SK-N-SH (cell line): ENCODE data around the gene IER2. TPM values are rescaled to one million over a fixed set of nuclear protein-coding genes. Genes with fewer than 3 reads are reported as not detected.
A peak's percentile ranks its signal among the peaks of the same experiment; 100 is the strongest.

ENCODE experiments used
- CTCF ChIA-PET: fragments of 300-600, 350-600 bp; formaldehyde crosslinking; extraction: SDS; loops from one replicate; lab custom pipeline; 2021; lab: Yijun Ruan, JAX
- POLR2A ChIA-PET: fragments of 350-600 bp; sonication (Branson Sonifier 250); formaldehyde crosslinking; extraction: SDS; loops from one replicate; lab custom pipeline; 2020; ENCODE audit warnings: antibody characterized with exemption, inconsistent platforms; lab: Yijun Ruan, JAX
- DNase-seq: peaks from one replicate; pipeline ENCODE4 v3.0.0; 2012
- H2AFZ ChIP-seq: fragments of 200-600 bp; sonication (generic); 2 replicates; pipeline ENCODE4 v1.8.1; 2016; ENCODE audit warnings: antibody characterized with exemption, mild to moderate bottlenecking, low read depth
- H3F3A ChIP-seq: fragments of 200-600 bp; sonication (generic); replicated peaks from 2 replicates; pipeline ENCODE3; 2016; ENCODE audit warnings: antibody characterized with exemption, mild to moderate bottlenecking; ENCODE audit not compliant: insufficient read depth
- H3K27ac ChIP-seq, 2 experiments: fragments of 200-500 bp in 1 of 2; fragments of 200-600 bp in 1 of 2; sonication (Bioruptor generic) in 1 of 2; sonication (generic), shearing (Covaris generic) in 1 of 2; 2 replicates each; pipeline versions ENCODE4 v1.5.1 to v1.6.1; 2014 to 2016; ENCODE audit warnings: low read depth in 2 of 2, inconsistent platforms in 1 of 2, low read length in 1 of 2, mild to moderate bottlenecking in 1 of 2, mixed read lengths in 1 of 2
- H3K27me3 ChIP-seq: fragments of 200-600 bp; sonication (generic), shearing (Covaris generic); 2 replicates; pipeline ENCODE4 v1.6.1; 2016; ENCODE audit warnings: mixed run types; ENCODE audit not compliant: insufficient read depth
- H3K36me3 ChIP-seq, 2 experiments: fragments of 200-500 bp in 1 of 2; fragments of 200-600 bp in 1 of 2; sonication (Bioruptor generic) in 1 of 2; sonication (generic) in 1 of 2; replicated peaks in 1 of 2; 2 replicates each; pipeline versions ENCODE3 to v1.5.1; 2014 to 2016; ENCODE audit warnings: low read length in 1 of 2, mild to moderate bottlenecking in 1 of 2; ENCODE audit not compliant: insufficient read depth in 2 of 2, control insufficient read depth in 1 of 2
- H3K4me1 ChIP-seq, 2 experiments: fragments of 200-500 bp in 1 of 2; fragments of 200-600 bp in 1 of 2; sonication (Bioruptor generic) in 1 of 2; sonication (generic), shearing (Covaris generic) in 1 of 2; 2 replicates each; pipeline versions ENCODE4 v1.5.1 to v1.6.1; 2014 to 2016; ENCODE audit warnings: low read depth in 1 of 2, low read length in 1 of 2, mixed run types in 1 of 2; ENCODE audit not compliant: insufficient read depth in 2 of 2, control insufficient read depth in 1 of 2
- H3K4me2 ChIP-seq: fragments of 200-600 bp; sonication (generic), shearing (Covaris generic); 2 replicates; pipeline ENCODE4 v1.6.1; 2017; ENCODE audit warnings: mixed run types
- H3K4me3 ChIP-seq, 2 experiments: fragments of 200-500 bp in 1 of 2; fragments of 200-600 bp in 1 of 2; sonication (Bioruptor generic) in 1 of 2; sonication (generic), shearing (Covaris generic) in 1 of 2; 2 replicates each; pipeline versions ENCODE4 v1.5.1 to v1.8.1; 2014 to 2016; ENCODE audit warnings: low read depth in 2 of 2, inconsistent platforms in 1 of 2, low read length in 1 of 2, mild to moderate bottlenecking in 1 of 2, mixed read lengths in 1 of 2, moderate library complexity in 1 of 2
- H3K79me2 ChIP-seq: fragments of 200-600 bp; sonication (generic); 2 replicates; pipeline ENCODE4 v1.8.1; 2017; ENCODE audit warnings: mild to moderate bottlenecking; ENCODE audit not compliant: insufficient read depth
- H3K9ac ChIP-seq: fragments of 200-600 bp; sonication (generic); 2 replicates; pipeline ENCODE4 v1.6.1; 2017; ENCODE audit warnings: mixed run types
- H3K9me2 ChIP-seq: fragments of 200-600 bp; sonication (generic); 2 replicates; pipeline ENCODE4 v1.6.1; 2017; ENCODE audit warnings: mixed run types
- H3K9me3 ChIP-seq: fragments of 200-600 bp; sonication (generic); 2 replicates; pipeline ENCODE4 v1.6.1; 2017; ENCODE audit warnings: mixed run types, mild to moderate bottlenecking, moderate library complexity
- H4K20me1 ChIP-seq: fragments of 200-600 bp; sonication (generic); 2 replicates; pipeline ENCODE4 v1.6.1; 2017; ENCODE audit warnings: mild to moderate bottlenecking, mixed run types; ENCODE audit not compliant: insufficient read depth
- CHD2 ChIP-seq: fragments of 150-350 bp; IDR thresholded peaks from 2 replicates; pipeline ENCODE4 v1.6.1; 2018; ENCODE audit warnings: low read length; ENCODE audit not compliant: partially characterized antibody
- ELF1 ChIP-seq: IDR thresholded peaks from 2 replicates; pipeline ENCODE4 v1.4.0; 2012
- FOXJ3 ChIP-seq: sonication (generic); formaldehyde crosslinking; IDR thresholded peaks from 2 replicates; pipeline ENCODE4 v1.5.1; 2020; ENCODE audit warnings: mild to moderate bottlenecking, missing genetic modification reagents
- GATA2 ChIP-seq: sonication (generic); formaldehyde crosslinking; IDR thresholded peaks from 2 replicates; pipeline ENCODE4 v1.5.0; 2020; ENCODE audit warnings: mild to moderate bottlenecking, missing genetic modification reagents
- IRF3 ChIP-seq: fragments of 150-350 bp; IDR thresholded peaks from 2 replicates; pipeline ENCODE4 v1.6.1; 2016; ENCODE audit warnings: mild to moderate bottlenecking, low read depth, low read length
- MEF2A ChIP-seq: IDR thresholded peaks from 2 replicates; pipeline ENCODE4 v1.4.0; 2012; ENCODE audit warnings: low read depth, borderline replicate concordance
- RAD21 ChIP-seq: IDR thresholded peaks from 2 replicates; pipeline ENCODE4 v1.6.1; 2012; ENCODE audit warnings: mild to moderate bottlenecking, low read length
- RXRA ChIP-seq: IDR thresholded peaks from 2 replicates; pipeline ENCODE4 v1.4.0; 2012; ENCODE audit warnings: low read depth, mild to moderate bottlenecking, borderline replicate concordance
- SIN3A ChIP-seq: IDR thresholded peaks from 2 replicates; pipeline ENCODE4 v1.6.1; 2012; ENCODE audit warnings: low read depth, mild to moderate bottlenecking, low read length, moderate library complexity, borderline replicate concordance
- SMC3 ChIP-seq: IDR thresholded peaks from 2 replicates; pipeline ENCODE4 v1.6.1; 2012; ENCODE audit warnings: low read depth, low read length, improper control_type of control experiment
- TAF1 ChIP-seq: IDR thresholded peaks from 2 replicates; pipeline ENCODE4 v1.6.1; 2012; ENCODE audit warnings: low read depth, mild to moderate bottlenecking, low read length, moderate library complexity, borderline replicate concordance
- TEAD4 ChIP-seq: IDR thresholded peaks from 2 replicates; pipeline ENCODE4 v1.4.0; 2012; ENCODE audit warnings: mild to moderate bottlenecking, borderline replicate concordance; ENCODE audit not compliant: insufficient read depth
- WGBS: methylation state at CpG from one replicate; pipeline ENCODE4 v1.1.6; 2017; ENCODE audit warnings: low lambda C conversion rate; 5-methylcytosine and 5-hydroxymethylcytosine counted together
- polyA plus RNA-seq, 3 experiments: library from polyadenylated mRNA; depleted of rRNA; stranded (reverse); fragments of >200 nt; gene quantifications; 2 replicates each; pipeline ENCODE4 v1.2.3, GENCODE V29; 2012
- TF ChIP-seq, protein P1 (sequence below): IDR thresholded peaks from 2 replicates; pipeline ENCODE4; 2012
- TF ChIP-seq, protein P2 (sequence below): fragments of 200-600 bp; sonication (generic); IDR thresholded peaks from 2 replicates; pipeline ENCODE4 v1.6.1; 2017; ENCODE audit warnings: antibody characterized with exemption, mild to moderate bottlenecking, moderate library complexity
- TF ChIP-seq, protein P3 (sequence below): IDR thresholded peaks from 2 replicates; pipeline ENCODE4 v1.6.1; 2012; ENCODE audit warnings: mild to moderate bottlenecking, low read depth, low read length, moderate library complexity
- TF ChIP-seq, protein P4 (sequence below): IDR thresholded peaks from 2 replicates; pipeline ENCODE4 v1.4.0; 2012; ENCODE audit warnings: low read depth

IER2 gene
- polyA plus RNA-seq, 1 of the 3 experiments (the other 2 are of a cell fraction), result 115 TPM

GRCh38 chr19:13155472-13156359 lies 5.5 kb downstream of the IER2 start:
- ChIA-PET CTCF (interaction anchor here (1.1 to 2.2 kb wide), 6 partner anchors 9 to 190 kb away, joined by 3 to 9 read pairs (median 6); no protein-coding TSS in a partner anchor), POLR2A (interaction anchor here (0.7 to 2.8 kb wide), 4 partner anchors 8 to 190 kb away, joined by 3 to 24 read pairs (median 4); no protein-coding TSS in a partner anchor)
- H3K27ac ChIP-seq, result peak overlapping the region; percentile 47 to 99

DNA sequence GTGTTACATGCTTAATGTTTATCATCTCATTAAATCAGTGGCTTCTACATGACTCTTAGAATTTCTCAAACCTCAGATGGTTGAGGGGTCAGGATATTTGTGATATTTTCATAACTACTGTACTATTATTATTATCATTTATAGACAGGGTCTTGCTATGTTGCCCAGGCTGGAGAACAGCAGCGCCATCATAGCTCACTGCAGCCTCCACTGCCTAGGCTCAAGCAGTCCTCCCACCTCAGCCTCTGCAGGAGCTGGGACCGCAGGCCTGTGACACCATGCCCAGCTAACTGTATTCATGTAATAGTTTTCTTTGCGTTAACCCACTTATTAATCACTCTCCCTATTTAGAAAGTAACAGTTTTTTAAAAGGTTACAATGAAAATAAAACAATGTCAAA lies 9.5 kb downstream of the IER2 start:
- peaks cover 15 to 34% of the 10 kb centered on the region in 2 experiments; a peak in 3 of 4 replicates for H3K4me1 ChIP-seq
- DNase-seq, result no peak
- H3K79me2 ChIP-seq, result peaks cover 19% of the 10 kb centered on the region
- H2AFZ ChIP-seq, result no peak overlapping the region
- no peaks in the 10 kb centered on the region for H3K9me3 ChIP-seq
- H3K4me2 ChIP-seq, result no peak overlapping the region
- no peak overlapping the region for H3K27ac ChIP-seq
- peaks cover 57% of the 10 kb centered on the region for H3F3A ChIP-seq
- POLR2A ChIA-PET, result no interaction called here
- WGBS, result 96% methylated on average over 3 of the region's 3 CpGs
- H4K20me1 ChIP-seq, result peaks cover 7% of the 10 kb centered on the region
- no peak overlapping the region for H3K4me3 ChIP-seq
- H3K9ac ChIP-seq, result no peak overlapping the region
- no peaks in the 10 kb centered on the region for H3K9me2 ChIP-seq
- CTCF ChIA-PET, result no interaction called here
- H3K27me3 ChIP-seq, result no peaks in the 10 kb centered on the region
- H3K36me3 ChIP-seq, result peaks cover 0 to 3% of the 10 kb centered on the region in 2 experiments
- TF ChIP-seq FOXJ3 (CRISPR knock-in tag) (no peak), SMC3 (no peak), IRF3 (no peak), RAD21 (no peak), TEAD4 (no peak), ELF1 (no peak), SIN3A (no peak), GATA2 (no peak), TAF1 (no peak)
- TF ChIP-seq, protein P1, sequence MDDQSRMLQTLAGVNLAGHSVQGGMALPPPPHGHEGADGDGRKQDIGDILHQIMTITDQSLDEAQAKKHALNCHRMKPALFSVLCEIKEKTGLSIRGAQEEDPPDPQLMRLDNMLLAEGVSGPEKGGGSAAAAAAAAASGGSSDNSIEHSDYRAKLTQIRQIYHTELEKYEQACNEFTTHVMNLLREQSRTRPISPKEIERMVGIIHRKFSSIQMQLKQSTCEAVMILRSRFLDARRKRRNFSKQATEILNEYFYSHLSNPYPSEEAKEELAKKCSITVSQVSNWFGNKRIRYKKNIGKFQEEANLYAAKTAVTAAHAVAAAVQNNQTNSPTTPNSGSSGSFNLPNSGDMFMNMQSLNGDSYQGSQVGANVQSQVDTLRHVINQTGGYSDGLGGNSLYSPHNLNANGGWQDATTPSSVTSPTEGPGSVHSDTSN, result no peak
- TF ChIP-seq, protein P2, sequence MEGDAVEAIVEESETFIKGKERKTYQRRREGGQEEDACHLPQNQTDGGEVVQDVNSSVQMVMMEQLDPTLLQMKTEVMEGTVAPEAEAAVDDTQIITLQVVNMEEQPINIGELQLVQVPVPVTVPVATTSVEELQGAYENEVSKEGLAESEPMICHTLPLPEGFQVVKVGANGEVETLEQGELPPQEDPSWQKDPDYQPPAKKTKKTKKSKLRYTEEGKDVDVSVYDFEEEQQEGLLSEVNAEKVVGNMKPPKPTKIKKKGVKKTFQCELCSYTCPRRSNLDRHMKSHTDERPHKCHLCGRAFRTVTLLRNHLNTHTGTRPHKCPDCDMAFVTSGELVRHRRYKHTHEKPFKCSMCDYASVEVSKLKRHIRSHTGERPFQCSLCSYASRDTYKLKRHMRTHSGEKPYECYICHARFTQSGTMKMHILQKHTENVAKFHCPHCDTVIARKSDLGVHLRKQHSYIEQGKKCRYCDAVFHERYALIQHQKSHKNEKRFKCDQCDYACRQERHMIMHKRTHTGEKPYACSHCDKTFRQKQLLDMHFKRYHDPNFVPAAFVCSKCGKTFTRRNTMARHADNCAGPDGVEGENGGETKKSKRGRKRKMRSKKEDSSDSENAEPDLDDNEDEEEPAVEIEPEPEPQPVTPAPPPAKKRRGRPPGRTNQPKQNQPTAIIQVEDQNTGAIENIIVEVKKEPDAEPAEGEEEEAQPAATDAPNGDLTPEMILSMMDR, result no peak
- TF ChIP-seq, protein P3, sequence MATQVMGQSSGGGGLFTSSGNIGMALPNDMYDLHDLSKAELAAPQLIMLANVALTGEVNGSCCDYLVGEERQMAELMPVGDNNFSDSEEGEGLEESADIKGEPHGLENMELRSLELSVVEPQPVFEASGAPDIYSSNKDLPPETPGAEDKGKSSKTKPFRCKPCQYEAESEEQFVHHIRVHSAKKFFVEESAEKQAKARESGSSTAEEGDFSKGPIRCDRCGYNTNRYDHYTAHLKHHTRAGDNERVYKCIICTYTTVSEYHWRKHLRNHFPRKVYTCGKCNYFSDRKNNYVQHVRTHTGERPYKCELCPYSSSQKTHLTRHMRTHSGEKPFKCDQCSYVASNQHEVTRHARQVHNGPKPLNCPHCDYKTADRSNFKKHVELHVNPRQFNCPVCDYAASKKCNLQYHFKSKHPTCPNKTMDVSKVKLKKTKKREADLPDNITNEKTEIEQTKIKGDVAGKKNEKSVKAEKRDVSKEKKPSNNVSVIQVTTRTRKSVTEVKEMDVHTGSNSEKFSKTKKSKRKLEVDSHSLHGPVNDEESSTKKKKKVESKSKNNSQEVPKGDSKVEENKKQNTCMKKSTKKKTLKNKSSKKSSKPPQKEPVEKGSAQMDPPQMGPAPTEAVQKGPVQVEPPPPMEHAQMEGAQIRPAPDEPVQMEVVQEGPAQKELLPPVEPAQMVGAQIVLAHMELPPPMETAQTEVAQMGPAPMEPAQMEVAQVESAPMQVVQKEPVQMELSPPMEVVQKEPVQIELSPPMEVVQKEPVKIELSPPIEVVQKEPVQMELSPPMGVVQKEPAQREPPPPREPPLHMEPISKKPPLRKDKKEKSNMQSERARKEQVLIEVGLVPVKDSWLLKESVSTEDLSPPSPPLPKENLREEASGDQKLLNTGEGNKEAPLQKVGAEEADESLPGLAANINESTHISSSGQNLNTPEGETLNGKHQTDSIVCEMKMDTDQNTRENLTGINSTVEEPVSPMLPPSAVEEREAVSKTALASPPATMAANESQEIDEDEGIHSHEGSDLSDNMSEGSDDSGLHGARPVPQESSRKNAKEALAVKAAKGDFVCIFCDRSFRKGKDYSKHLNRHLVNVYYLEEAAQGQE, result no peak
- TF ChIP-seq, protein P4, sequence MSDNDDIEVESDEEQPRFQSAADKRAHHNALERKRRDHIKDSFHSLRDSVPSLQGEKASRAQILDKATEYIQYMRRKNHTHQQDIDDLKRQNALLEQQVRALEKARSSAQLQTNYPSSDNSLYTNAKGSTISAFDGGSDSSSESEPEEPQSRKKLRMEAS, result no peak

More at GRCh38 chr19:13155472-13156359, 5.5 kb downstream of the IER2 start:
- Histone ChIP-seq H3K4me2 (peak overlapping the region; percentile 98), H2AFZ (no peak overlapping the region), H3K4me3 (peak overlapping the region; percentile 76 to 90), H3K79me2 (peaks cover 39% of the 10 kb centered on the region), H3K9me3 (no peaks in the 10 kb centered on the region), H3K9me2 (no peaks in the 10 kb centered on the region), H3K4me1 (peaks cover 4 to 20% of the 10 kb centered on the region in 2 experiments; a peak in 1 of 4 replicates), H4K20me1 (peaks cover 25% of the 10 kb centered on the region), H3F3A (peaks cover 47% of the 10 kb centered on the region), H3K9ac (peak overlapping the region; percentile 93), H3K27me3 (no peaks in the 10 kb centered on the region), H3K36me3 (peaks cover 0 to 19% of the 10 kb centered on the region in 2 experiments)
- TF ChIP-seq MEF2A (no peak), ELF1 (peak; percentile 7; the same call in 1 of the 2 replicates), SIN3A (no peak), RXRA (0 out of 2 replicates have a peak, but pooled peaks have one; percentile 17), CHD2 (no peak)
- DNase-seq, result peak; percentile 63
- 24% methylated on average over 32 of the region's 55 CpGs for WGBS
